B cell (primary cell): Measurements from ENCODE around the gene ALG3. TPM values are rescaled to one million over a fixed set of nuclear protein-coding genes. Genes with fewer than 3 reads are reported as not detected.
A peak's percentile ranks its signal among the peaks of the same experiment; 100 is the strongest.

Experiments used
- ATAC-seq: fragments of 200-7000 bp; cut with Tn5 transposase; one replicate; pipeline ENCODE4 v1.10.0; 2021; ENCODE audit warnings: low read depth, mild to moderate bottlenecking, moderate number of reproducible peaks, moderate library complexity
- CTCF ChIA-PET: fragments of 350-600 bp; sonication (Branson Sonifier 250); formaldehyde crosslinking; loops from one replicate; lab custom pipeline; 2021; ENCODE audit warnings: antibody characterized with exemption, inconsistent platforms; lab: Charles Lee
- POLR2A ChIA-PET: fragments of 350-600 bp; sonication (Branson Sonifier 250); formaldehyde crosslinking; loops from one replicate; lab custom pipeline; 2021; ENCODE audit warnings: antibody characterized with exemption; lab: Charles Lee
- DNase-seq: peaks from one replicate; pipeline ENCODE4 v3.0.0; 2013
- H2AFZ ChIP-seq: 2 replicates; pipeline ENCODE4 v1.6.1; 2012; ENCODE audit warnings: mild to moderate bottlenecking, low read depth, low read length; ENCODE audit not compliant: insufficient read depth, poor library complexity, severe bottlenecking
- H3K27ac ChIP-seq, 2 donors: 1 replicate in 1 of 2; 2 replicates in 1 of 2; pipeline ENCODE4 v1.5.1; 2012 to 2013; ENCODE audit warnings: low read length in 2 of 2, mild to moderate bottlenecking in 2 of 2, moderate library complexity in 1 of 2
- H3K27me3 ChIP-seq, 4 experiments: fragments of 200-600 bp in 1 of 4; sonication (generic) in 1 of 4; replicated peaks in 1 of 4; 1 replicate in 2 of 4; 2 replicates in 2 of 4; pipeline versions ENCODE4 v1.6.1 to v1.7.0; 2013 to 2016; ENCODE audit warnings: low read length in 3 of 4, mild to moderate bottlenecking in 2 of 4, mixed read lengths in 1 of 4, moderate library complexity in 1 of 4; ENCODE audit not compliant: insufficient read depth in 4 of 4, control insufficient read depth in 3 of 4; ENCODE audit errors: control extremely low read depth in 1 of 4
- H3K36me3 ChIP-seq, 2 experiments: replicated peaks in 1 of 2; 1 replicate in 1 of 2; 2 replicates in 1 of 2; pipeline versions ENCODE4 v1.6.1 to v1.7.1; 2013; ENCODE audit warnings: low read length in 1 of 2; ENCODE audit not compliant: insufficient read depth in 2 of 2, control insufficient read depth in 1 of 2; ENCODE audit errors: control extremely low read depth in 1 of 2, extremely low read depth in 1 of 2
- H3K4me1 ChIP-seq, 2 donors: fragments of 200-600 bp in 1 of 2; sonication (generic) in 1 of 2; 1 replicate in 1 of 2; 2 replicates in 1 of 2; pipeline versions ENCODE4 v1.5.1 to v1.6.1; 2013 to 2017; ENCODE audit warnings: low read length in 2 of 2; ENCODE audit not compliant: control insufficient read depth in 2 of 2, insufficient read depth in 2 of 2
- H3K4me2 ChIP-seq: replicated peaks from 2 replicates; pipeline ENCODE3; 2012; ENCODE audit warnings: mild to moderate bottlenecking, low read depth, low read length; ENCODE audit not compliant: poor library complexity, severe bottlenecking
- H3K4me3 ChIP-seq, 5 experiments: fragments of 200-600 bp in 1 of 5; sonication (generic) in 1 of 5; 1 replicate in 3 of 5; 2 replicates in 2 of 5; pipeline versions ENCODE4 v1.5.1 to v1.7.0; 2011 to 2016; ENCODE audit warnings: low read length in 4 of 5, mild to moderate bottlenecking in 4 of 5, low read depth in 2 of 5, control low read depth in 1 of 5, moderate library complexity in 1 of 5; ENCODE audit not compliant: insufficient read depth in 1 of 5; ENCODE audit errors: control extremely low read depth in 1 of 5, extremely low read depth in 1 of 5
- H3K79me2 ChIP-seq: fragments of 200-600 bp; sonication (generic); one replicate; pipeline ENCODE4 v1.6.0; 2016; ENCODE audit warnings: low read length; ENCODE audit not compliant: control insufficient read depth, insufficient read depth
- H3K9ac ChIP-seq: fragments of 200-600 bp; sonication (generic); 2 replicates; pipeline ENCODE4 v1.6.1; 2017; ENCODE audit warnings: mild to moderate bottlenecking, low read length, moderate library complexity
- H3K9me3 ChIP-seq, 3 donors: one replicate each; pipeline versions ENCODE4 v1.6.1 to v1.7.1; 2013; ENCODE audit warnings: low read length in 2 of 3; ENCODE audit not compliant: control insufficient read depth in 2 of 3, insufficient read depth in 1 of 3; ENCODE audit errors: control extremely low read depth in 1 of 3
- H4K20me1 ChIP-seq: 2 replicates; pipeline ENCODE4 v1.6.0; 2012; ENCODE audit warnings: mild to moderate bottlenecking, low read length; ENCODE audit not compliant: insufficient read depth, control insufficient read depth, poor library complexity, severe bottlenecking
- H3K27ac Mint-ChIP-seq: one replicate; pipeline ENCODE4 v1.8.0; 2021; ENCODE audit warnings: mixed read lengths
- H3K27me3 Mint-ChIP-seq: one replicate; pipeline ENCODE4 v1.8.0; 2021; ENCODE audit warnings: mixed read lengths
- H3K4me1 Mint-ChIP-seq: one replicate; pipeline ENCODE4 v1.8.0; 2021; ENCODE audit warnings: mixed read lengths
- H3K4me3 Mint-ChIP-seq: one replicate; pipeline ENCODE4 v1.8.0; 2021; ENCODE audit warnings: mixed read lengths
- H3K9me3 Mint-ChIP-seq: one replicate; pipeline ENCODE4 v1.8.0; 2022; ENCODE audit warnings: mixed read lengths; ENCODE audit not compliant: insufficient read depth
- EZH2 ChIP-seq: IDR thresholded peaks from 2 replicates; pipeline ENCODE4 v1.6.1; 2012; ENCODE audit warnings: borderline replicate concordance, low read depth, mild to moderate bottlenecking, moderate library complexity, low read length; ENCODE audit not compliant: insufficient read depth, poor library complexity, severe bottlenecking
- WGBS: methylation state at CpG from one replicate; pipeline ENCODE4 v1.1.5; 2013; ENCODE audit warnings: missing lambda C conversion rate; ENCODE audit not compliant: insufficient coverage; 5-methylcytosine and 5-hydroxymethylcytosine counted together
- intact Hi-C: fragments of 100-400 bp; cut with micrococcal nuclease; formaldehyde crosslinking; loops from one replicate; pipeline ENCODE4 v1.10.0; 2022
- polyA plus RNA-seq: library from polyadenylated mRNA; depleted of rRNA; stranded (reverse); fragments of >200 nt; gene quantifications from 2 replicates; pipeline ENCODE4 v1.2.3, GENCODE V29; 2012
- total RNA-seq, 2 donors: library from RNA; stranded (reverse); fragments of 120-200 nt in 1 of 2; gene quantifications; 1 replicate in 1 of 2; 2 replicates in 1 of 2; pipeline versions ENCODE4 v1.2.3 to v1.2.4, GENCODE V29; 2013 to 2022
- TF ChIP-seq, protein P1 (sequence below): fragments of 200-600 bp; IDR thresholded peaks from one replicate; pipeline ENCODE4 v1.8.0; 2022; ENCODE audit warnings: antibody characterized with exemption, mild to moderate bottlenecking

ALG3 gene
- total and polyA plus RNA-seq, 2 donors (not counting 1 experiment from before 2014, with no cell fraction given) = 36.1 to 38.6 TPM

DNA sequence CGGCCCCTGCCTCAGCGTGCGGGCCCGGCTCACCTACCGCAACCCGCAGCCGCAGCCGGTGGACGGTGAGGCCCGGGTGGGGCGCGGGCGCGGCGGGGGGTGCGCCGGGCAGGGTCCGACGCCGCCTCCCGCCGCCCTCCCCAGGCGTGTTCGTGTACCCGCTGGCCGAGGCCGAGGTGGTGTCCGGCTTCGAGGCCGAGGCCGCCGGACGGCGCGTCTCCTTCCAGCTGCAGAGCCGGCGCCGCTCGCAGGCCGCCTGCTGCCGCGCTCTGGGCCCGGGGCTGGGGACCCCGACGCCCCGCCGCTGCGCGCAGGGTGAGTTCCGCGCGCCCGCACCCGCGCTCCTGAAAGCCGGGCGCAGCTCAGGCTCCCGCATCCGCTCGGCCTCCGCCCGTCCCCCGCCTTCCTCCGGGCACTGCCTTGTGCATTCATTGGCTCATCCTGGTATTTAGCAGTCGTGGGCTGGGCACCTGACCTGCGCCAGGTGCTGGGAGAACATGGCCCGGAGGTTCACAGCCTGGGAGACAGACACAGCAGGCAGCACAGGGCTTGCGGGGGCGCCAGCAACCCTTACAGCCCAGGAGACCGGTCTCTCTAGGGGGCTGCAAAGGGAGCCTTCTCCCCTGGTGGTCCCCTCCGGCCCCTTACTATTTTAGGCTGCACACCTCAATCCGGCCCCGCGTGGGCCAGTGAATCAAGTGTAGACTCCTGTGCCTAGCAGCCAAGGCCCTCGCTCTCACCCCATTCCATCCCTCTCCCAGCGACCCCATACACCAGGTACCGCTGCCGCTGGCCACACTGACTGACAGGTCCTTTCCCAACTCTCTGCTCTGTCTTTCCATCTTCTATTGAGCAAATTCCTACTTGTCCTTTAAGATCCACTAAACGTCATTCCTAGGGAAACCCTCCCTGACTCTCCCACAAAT, 17.9 kb downstream of the ALG3 start:
- ATAC-seq (no peak), DNase-seq (peak; percentile 42)
- Mint-ChIP-seq H3K4me1 (peaks cover 20% of the 10 kb centered on the region), H3K27me3 (peaks cover 42% of the 10 kb centered on the region), H3K9me3 (no peaks in the 10 kb centered on the region), H3K4me3 (peak overlapping the region; percentile 83), H3K27ac (peak overlapping the region; percentile 61)
- CTCF ChIA-PET = interaction anchor here (1.0 to 1.6 kb wide), 2 partner anchors 9 to 19 kb away, joined by 3 to 6 read pairs; no protein-coding TSS in a partner anchor
- intact Hi-C loops = no loop called here
- 8% methylated on average over 79 of the region's 79 CpGs for WGBS
- Histone ChIP-seq H3K4me3 (peak overlapping the region in 3 of 5 experiments; percentile 59 to 74 (median 60)), H3K9ac (peak overlapping the region; percentile 72), H3K4me2 (peak overlapping the region; percentile 100), H3K9me3 (peaks cover 0 to 3% (median 0%) of the 10 kb centered on the region in 3 donors), H3K36me3 (no peaks in the 10 kb centered on the region), H3K27me3 (peaks cover 0 to 73% (median 39%) of the 10 kb centered on the region in 4 experiments), H2AFZ (peak overlapping the region; percentile 82), H3K79me2 (no peaks in the 10 kb centered on the region), H4K20me1 (no peaks in the 10 kb centered on the region), H3K27ac (no peak overlapping the region), H3K4me1 (peaks cover 15 to 25% of the 10 kb centered on the region in 2 donors)
- POLR2A ChIA-PET = interaction anchor here (1.4 kb wide), 1 partner anchor 19 kb away, joined by 3 read pairs; the partner anchor contains the start of gene EEF1AKMT4
- TF ChIP-seq, protein P1, sequence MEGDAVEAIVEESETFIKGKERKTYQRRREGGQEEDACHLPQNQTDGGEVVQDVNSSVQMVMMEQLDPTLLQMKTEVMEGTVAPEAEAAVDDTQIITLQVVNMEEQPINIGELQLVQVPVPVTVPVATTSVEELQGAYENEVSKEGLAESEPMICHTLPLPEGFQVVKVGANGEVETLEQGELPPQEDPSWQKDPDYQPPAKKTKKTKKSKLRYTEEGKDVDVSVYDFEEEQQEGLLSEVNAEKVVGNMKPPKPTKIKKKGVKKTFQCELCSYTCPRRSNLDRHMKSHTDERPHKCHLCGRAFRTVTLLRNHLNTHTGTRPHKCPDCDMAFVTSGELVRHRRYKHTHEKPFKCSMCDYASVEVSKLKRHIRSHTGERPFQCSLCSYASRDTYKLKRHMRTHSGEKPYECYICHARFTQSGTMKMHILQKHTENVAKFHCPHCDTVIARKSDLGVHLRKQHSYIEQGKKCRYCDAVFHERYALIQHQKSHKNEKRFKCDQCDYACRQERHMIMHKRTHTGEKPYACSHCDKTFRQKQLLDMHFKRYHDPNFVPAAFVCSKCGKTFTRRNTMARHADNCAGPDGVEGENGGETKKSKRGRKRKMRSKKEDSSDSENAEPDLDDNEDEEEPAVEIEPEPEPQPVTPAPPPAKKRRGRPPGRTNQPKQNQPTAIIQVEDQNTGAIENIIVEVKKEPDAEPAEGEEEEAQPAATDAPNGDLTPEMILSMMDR = no peak
- TF ChIP-seq EZH2 = no peak
